ENCODE measurements around the gene UTS2B. TPM values are rescaled to one million over a fixed set of nuclear protein-coding genes. Genes with fewer than 3 reads are reported as not detected.
"Not testable (repeated sequence)": the region's sequence is repeated elsewhere in the genome, so short reads cannot be mapped to it uniquely, and the experiment has no call there.

Gene UTS2B
- total RNA-seq, 2 experiments from 2014 or later = not detected

GRCh38 chr3:191275751-191276150, 54.6 kb downstream of the UTS2B start:
- Histone ChIP-seq H3K36me3 (ENCODE audit: insufficient read depth, low read length) (no peaks in the 10 kb centered on the region), H3K4me1 (ENCODE audit: insufficient read depth, low read length) (no peaks in the 10 kb centered on the region), H3K27me3 (ENCODE audit: control insufficient read depth in 1 of 2, insufficient read depth in 2 of 2, low read length in 2 of 2) (no peaks in the 10 kb centered on the region), H3K9me3 (ENCODE audit: control insufficient read depth in 1 of 2, insufficient read depth in 1 of 2, low read length in 2 of 2) (peaks cover 0 to 5% of the 10 kb centered on the region in 2 experiments), H3K4me3 (ENCODE audit: low read length) (no peak overlapping the region), H3K27ac (ENCODE audit: low read depth in 1 of 2, low read length in 2 of 2) (no peak overlapping the region)
- Mint-ChIP-seq H3K27me3 (peaks cover 17% of the 10 kb centered on the region), H3K27ac (no peak overlapping the region), H3K4me1 (ENCODE audit: low read depth) (no peaks in the 10 kb centered on the region), H3K9me3 (no peaks in the 10 kb centered on the region), H3K36me3 (ENCODE audit: low read depth) (no peaks in the 10 kb centered on the region), H3K4me3 (no peak overlapping the region)
- ATAC-seq (ENCODE audit: poor library complexity) (no peak), DNase-seq (no peak)
- no peak for TF ChIP-seq CTCF (IDR thresholded peaks at IDR 0.05)
- intact Hi-C loops (cut with DNase I, micrococcal nuclease) = no loop called here
- ChIA-PET CTCF (interaction anchor here (1.4 kb wide), 1 partner anchor 11 kb away, joined by 4 read pairs; no protein-coding TSS in a partner anchor), POLR2A (no interaction called here)

GRCh38 chr3:191275244-191275643, 55.1 kb downstream of the UTS2B start:
- H3K9me3 ChIP-seq (ENCODE audit: control insufficient read depth in 1 of 2, insufficient read depth in 1 of 2, low read length in 2 of 2); H3K36me3 ChIP-seq (ENCODE audit: insufficient read depth, low read length); DNase-seq; H3K36me3 Mint-ChIP-seq (ENCODE audit: low read depth); H3K4me1 Mint-ChIP-seq (ENCODE audit: low read depth); H3K27ac Mint-ChIP-seq; H3K4me3 ChIP-seq (ENCODE audit: low read length); ATAC-seq (ENCODE audit: poor library complexity); H3K27ac ChIP-seq (ENCODE audit: low read depth in 1 of 2, low read length in 2 of 2); H3K27me3 ChIP-seq (ENCODE audit: control insufficient read depth in 1 of 2, insufficient read depth in 2 of 2, low read length in 2 of 2); H3K4me3 Mint-ChIP-seq; H3K9me3 Mint-ChIP-seq; intact Hi-C loops (cut with DNase I, micrococcal nuclease); POLR2A ChIA-PET; H3K4me1 ChIP-seq (ENCODE audit: insufficient read depth, low read length): not testable (repeated sequence)
- CTCF ChIA-PET = interaction anchor here (1.4 kb wide), 1 partner anchor 11 kb away, joined by 4 read pairs; no protein-coding TSS in a partner anchor
- H3K27me3 Mint-ChIP-seq = peaks cover 14% of the 10 kb centered on the region

- TF ChIP-seq CTCF (IDR thresholded peaks at IDR 0.05) = no peak
- no peak for DNase-seq
- H3K27me3 Mint-ChIP-seq = peaks cover 14% of the 10 kb centered on the region
- no peak overlapping the region for H3K27ac Mint-ChIP-seq
- Histone ChIP-seq H3K4me3 (ENCODE audit: low read length) (no peak overlapping the region), H3K27me3 (ENCODE audit: control insufficient read depth in 1 of 2, insufficient read depth in 2 of 2, low read length in 2 of 2) (no peaks in the 10 kb centered on the region), H3K9me3 (ENCODE audit: control insufficient read depth in 1 of 2, insufficient read depth in 1 of 2, low read length in 2 of 2) (no peaks in the 10 kb centered on the region), H3K36me3 (ENCODE audit: insufficient read depth, low read length) (no peaks in the 10 kb centered on the region), H3K4me1 (ENCODE audit: insufficient read depth, low read length) (no peaks in the 10 kb centered on the region), H3K27ac (ENCODE audit: low read depth in 1 of 2, low read length in 2 of 2) (no peak overlapping the region)
- intact Hi-C loops (cut with DNase I, micrococcal nuclease) = no loop called here
- no peaks in the 10 kb centered on the region for H3K9me3 Mint-ChIP-seq
- no peaks in the 10 kb centered on the region for H3K36me3 Mint-ChIP-seq (ENCODE audit: low read depth)
- H3K4me3 Mint-ChIP-seq = no peak overlapping the region
- POLR2A ChIA-PET = no interaction called here
- CTCF ChIA-PET = no interaction called here
- H3K4me1 Mint-ChIP-seq (ENCODE audit: low read depth) = no peaks in the 10 kb centered on the region
- ATAC-seq (ENCODE audit: poor library complexity) = no peak
Observed at GRCh38 chr3:191269289-191270085, 60.8 kb downstream of the UTS2B start.

GRCh38 chr3:191268737-191269136, 61.6 kb downstream of the UTS2B start:
- H3K27ac Mint-ChIP-seq = no peak overlapping the region
- peaks cover 14% of the 10 kb centered on the region for H3K27me3 Mint-ChIP-seq
- POLR2A ChIA-PET = no interaction called here
- Histone ChIP-seq H3K9me3 (ENCODE audit: control insufficient read depth in 1 of 2, insufficient read depth in 1 of 2, low read length in 2 of 2) (no peaks in the 10 kb centered on the region), H3K27ac (ENCODE audit: low read depth in 1 of 2, low read length in 2 of 2) (no peak overlapping the region), H3K4me1 (ENCODE audit: insufficient read depth, low read length) (no peaks in the 10 kb centered on the region), H3K27me3 (ENCODE audit: control insufficient read depth in 1 of 2, insufficient read depth in 2 of 2, low read length in 2 of 2) (no peaks in the 10 kb centered on the region), H3K36me3 (ENCODE audit: insufficient read depth, low read length) (no peaks in the 10 kb centered on the region), H3K4me3 (ENCODE audit: low read length) (no peak overlapping the region)
- intact Hi-C loops (cut with DNase I, micrococcal nuclease) = no loop called here
- TF ChIP-seq CTCF (IDR thresholded peaks at IDR 0.05) = no peak
- H3K4me3 Mint-ChIP-seq = no peak overlapping the region
- ATAC-seq (ENCODE audit: poor library complexity) (no peak), DNase-seq (no peak)
- H3K4me1 Mint-ChIP-seq (ENCODE audit: low read depth) = no peaks in the 10 kb centered on the region
- H3K36me3 Mint-ChIP-seq (ENCODE audit: low read depth) = no peaks in the 10 kb centered on the region
- CTCF ChIA-PET = no interaction called here
- no peaks in the 10 kb centered on the region for H3K9me3 Mint-ChIP-seq

Data from CD4-positive, alpha-beta T cell (primary cell).